Muscle layer of colon (tissue), 2 donors: ENCODE results near the gene PCOLCE2.
"Not testable (repeated sequence)": the region's sequence is repeated elsewhere in the genome, so short reads cannot be mapped to it uniquely, and the experiment has no call there.

Experiments
- H3K27ac ChIP-seq: one replicate; pipeline ENCODE4 v1.7.0; 2013; ENCODE audit warnings: low read depth, mild to moderate bottlenecking, low read length, moderate library complexity
- H3K27me3 ChIP-seq, 2 donors: one replicate each; pipeline ENCODE4 v1.7.0; 2013; ENCODE audit warnings: low read length in 2 of 2, mild to moderate bottlenecking in 2 of 2; ENCODE audit not compliant: insufficient read depth in 2 of 2, control insufficient read depth in 1 of 2
- H3K36me3 ChIP-seq: one replicate; pipeline ENCODE4 v1.7.0; 2013; ENCODE audit warnings: mild to moderate bottlenecking, low read length; ENCODE audit not compliant: insufficient read depth
- H3K4me1 ChIP-seq: one replicate; pipeline ENCODE4 v1.7.0; 2013; ENCODE audit warnings: mild to moderate bottlenecking, low read length; ENCODE audit not compliant: insufficient read depth
- H3K4me3 ChIP-seq, 2 donors: one replicate each; pipeline ENCODE4 v1.7.0; 2013; ENCODE audit warnings: low read length in 2 of 2, low read depth in 1 of 2, mild to moderate bottlenecking in 1 of 2, moderate library complexity in 1 of 2
- H3K9ac ChIP-seq: one replicate; pipeline ENCODE4 v1.7.0; 2013; ENCODE audit warnings: low read length
- H3K9me3 ChIP-seq: one replicate; pipeline ENCODE4 v1.7.0; 2013; ENCODE audit warnings: mild to moderate bottlenecking, low read length
- donor health status: abdominal sarcoma.
- donor health status: Adenocarcinoma of cecum.

Gene PCOLCE2

DNA sequence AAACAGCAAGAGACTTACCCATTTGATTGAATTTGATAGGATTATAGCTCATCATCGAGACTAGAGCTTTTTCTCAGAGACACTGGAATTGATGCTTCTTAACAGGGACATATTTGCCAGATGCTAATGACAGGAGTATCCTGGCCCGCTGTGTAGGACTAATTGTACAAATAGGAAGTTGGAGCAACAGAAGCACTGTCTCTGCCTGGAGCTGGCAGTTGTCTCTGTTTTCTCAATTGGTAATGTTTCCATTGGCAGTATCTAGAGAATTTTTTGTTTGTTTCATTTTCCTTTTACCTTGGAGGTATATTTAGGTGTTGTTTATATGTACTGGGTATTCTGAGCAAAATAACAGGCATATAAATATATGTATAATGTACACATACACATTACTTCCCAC is 8.9 kb upstream of the PCOLCE2 start:
- no peaks in the 10 kb centered on the region for H3K36me3 ChIP-seq
- H3K27me3 ChIP-seq = no peaks in the 10 kb centered on the region
- no peaks in the 10 kb centered on the region for H3K9me3 ChIP-seq
- H3K4me1 ChIP-seq = no peaks in the 10 kb centered on the region
- H3K27ac ChIP-seq = no peak overlapping the region
- H3K9ac ChIP-seq = no peak overlapping the region
- no peak overlapping the region for H3K4me3 ChIP-seq

DNA sequence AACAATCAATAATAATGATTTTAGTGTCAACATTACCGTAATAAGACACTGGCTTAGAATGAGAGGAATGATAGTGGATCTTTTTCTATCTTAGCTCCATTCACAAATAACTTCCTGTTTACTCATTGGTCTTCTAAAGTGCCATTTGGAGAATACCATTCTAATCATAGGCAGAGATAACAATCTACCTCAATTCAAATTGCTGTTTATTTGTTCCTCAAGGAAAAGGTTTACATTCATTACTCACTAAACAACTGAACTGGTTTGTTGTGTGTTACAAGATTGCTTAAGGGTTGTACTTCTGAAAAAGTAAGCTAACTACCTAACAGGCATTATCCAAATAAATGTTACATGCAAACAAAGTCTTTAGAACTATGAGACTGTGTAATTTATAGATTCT is 8.1 kb upstream of the PCOLCE2 start:
- Histone ChIP-seq H3K9ac (no peak overlapping the region), H3K36me3 (no peaks in the 10 kb centered on the region), H3K9me3 (no peaks in the 10 kb centered on the region), H3K4me3 (no peak overlapping the region), H3K27me3 (no peaks in the 10 kb centered on the region), H3K27ac (no peak overlapping the region), H3K4me1 (no peaks in the 10 kb centered on the region)

DNA sequence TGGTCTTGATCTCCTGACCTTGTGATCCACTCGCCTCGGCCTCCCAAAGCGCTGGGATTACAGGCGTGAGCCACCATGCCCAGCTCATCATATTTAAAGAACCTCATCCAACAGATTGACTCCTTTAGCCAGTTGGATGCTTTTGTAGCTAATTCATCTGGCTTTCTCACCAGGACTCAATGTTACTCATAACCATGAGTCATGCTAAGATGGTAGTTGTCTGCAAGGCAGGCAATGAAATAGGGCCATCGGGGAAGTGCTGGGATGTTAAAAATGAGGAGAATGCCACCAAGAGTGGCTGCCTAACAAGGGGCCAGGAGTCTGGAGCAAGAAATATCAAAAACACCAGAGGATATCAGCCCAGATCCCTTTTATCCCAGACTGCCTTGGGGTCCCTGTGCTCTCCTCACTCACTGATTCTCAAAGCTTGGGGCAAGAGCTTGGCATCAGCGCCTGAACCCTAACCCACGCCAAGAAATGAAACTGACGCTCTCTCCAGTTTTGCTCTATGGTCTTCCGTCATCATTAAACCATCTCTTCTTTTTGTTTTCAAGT is 7.4 kb upstream of the PCOLCE2 start:
- Histone ChIP-seq H3K27me3 (no peaks in the 10 kb centered on the region), H3K4me1 (no peaks in the 10 kb centered on the region), H3K9ac (no peak overlapping the region), H3K27ac (no peak overlapping the region), H3K4me3 (no peak overlapping the region), H3K36me3 (no peaks in the 10 kb centered on the region), H3K9me3 (no peaks in the 10 kb centered on the region)

DNA sequence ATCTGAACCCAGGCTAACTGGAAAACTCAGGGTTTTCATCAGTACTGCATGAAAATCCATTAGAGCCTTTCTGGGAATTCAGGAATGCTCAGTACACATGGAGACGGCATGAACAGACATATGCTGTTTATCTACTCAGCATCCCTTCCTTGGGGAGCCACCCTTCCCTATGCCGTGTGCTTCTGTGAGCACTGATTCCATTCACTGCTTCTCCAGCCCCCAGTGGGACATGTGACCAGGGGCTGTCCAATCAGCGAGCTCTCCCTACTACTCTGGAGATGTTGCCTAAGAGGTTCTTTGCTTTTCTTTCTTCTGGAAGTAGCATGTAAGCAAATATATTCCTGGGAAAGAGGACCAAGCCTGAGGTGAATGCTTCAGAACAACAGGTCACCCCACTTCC is 5.6 kb upstream of the PCOLCE2 start:
- H3K27me3 ChIP-seq = peaks cover under 1 to 2% of the 10 kb centered on the region in 2 donors
- no peaks in the 10 kb centered on the region for H3K9me3 ChIP-seq
- H3K36me3 ChIP-seq = no peaks in the 10 kb centered on the region
- no peak overlapping the region for H3K27ac ChIP-seq
- no peak overlapping the region for H3K9ac ChIP-seq
- H3K4me3 ChIP-seq = no peak overlapping the region
- peaks cover under 1% of the 10 kb centered on the region for H3K4me1 ChIP-seq

DNA sequence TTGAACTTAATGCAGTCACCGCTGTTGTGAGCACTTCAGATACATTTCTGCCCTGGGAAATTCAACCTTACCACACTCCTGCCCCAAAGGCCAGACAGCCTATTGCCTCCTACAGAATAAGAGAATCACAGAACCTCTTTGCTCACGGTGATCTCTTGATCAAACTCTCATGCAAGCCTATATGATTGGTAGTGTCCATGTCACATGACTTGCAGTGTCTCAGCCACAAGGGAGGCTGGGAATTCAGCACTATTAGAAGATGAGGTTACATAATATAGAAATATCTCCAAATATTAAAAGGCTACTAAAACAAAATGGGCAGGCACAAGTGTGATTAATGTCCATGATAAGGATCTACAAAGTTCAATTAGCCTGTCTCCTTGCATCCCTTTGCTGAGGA is 3.8 kb upstream of the PCOLCE2 start:
- no peaks in the 10 kb centered on the region for H3K36me3 ChIP-seq
- no peak overlapping the region for H3K9ac ChIP-seq
- H3K27me3 ChIP-seq = peaks cover 8 to 12% of the 10 kb centered on the region in 2 donors
- no peaks in the 10 kb centered on the region for H3K9me3 ChIP-seq
- H3K4me3 ChIP-seq = no peak overlapping the region
- no peak overlapping the region for H3K27ac ChIP-seq
- H3K4me1 ChIP-seq = peaks cover 6% of the 10 kb centered on the region

- H3K4me1 ChIP-seq = peaks cover 6% of the 10 kb centered on the region
- H3K9me3 ChIP-seq = no peaks in the 10 kb centered on the region
- no peak overlapping the region for H3K27ac ChIP-seq
- H3K27me3 ChIP-seq = peaks cover 8 to 12% of the 10 kb centered on the region in 2 donors
- H3K36me3 ChIP-seq = no peaks in the 10 kb centered on the region
- no peak overlapping the region for H3K9ac ChIP-seq
- no peak overlapping the region for H3K4me3 ChIP-seq
Measured at GRCh38 chr3:142890592-142890991, 1.7 kb upstream of the PCOLCE2 start.

DNA sequence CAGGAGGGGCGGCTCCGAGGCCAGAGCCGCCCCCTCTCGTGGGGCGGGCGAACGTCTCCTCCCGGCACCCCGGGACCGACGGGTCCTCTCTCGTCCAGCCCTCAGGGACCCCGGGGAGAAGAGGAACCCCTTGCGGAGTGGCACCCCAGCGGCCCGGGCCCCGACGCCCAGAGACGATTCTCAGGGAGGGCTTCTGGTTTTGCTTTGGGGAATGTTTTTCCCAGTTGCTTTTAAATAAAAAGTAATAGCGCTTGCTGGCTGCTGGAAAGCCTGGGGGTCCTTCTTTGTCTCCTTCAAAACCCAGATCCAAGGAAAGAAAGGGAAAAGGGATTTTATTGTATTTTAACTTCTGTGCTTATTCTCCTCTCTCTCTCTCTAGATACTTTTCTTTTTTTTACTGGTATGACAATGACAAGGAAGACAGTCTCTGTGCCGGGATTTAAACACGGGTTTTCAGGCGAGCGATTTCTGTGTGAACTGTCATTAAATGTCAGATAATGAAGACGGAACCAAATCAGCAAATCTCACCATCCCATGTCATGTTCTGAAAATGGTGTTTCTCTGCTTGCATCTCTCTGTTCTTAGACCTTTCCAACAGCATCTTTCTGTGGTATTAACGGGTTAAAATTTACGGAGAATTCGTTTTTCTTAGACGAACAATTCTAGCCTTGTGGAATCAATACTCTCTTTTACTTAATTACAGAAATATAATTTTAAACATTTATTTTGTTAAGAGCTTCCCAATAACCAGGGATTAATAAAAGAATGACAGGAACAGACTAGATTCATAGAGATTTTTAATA is 530 bp upstream of the PCOLCE2 start:
- no peak overlapping the region for H3K27ac ChIP-seq
- no peaks in the 10 kb centered on the region for H3K36me3 ChIP-seq
- H3K9ac ChIP-seq = no peak overlapping the region
- peaks cover 6% of the 10 kb centered on the region for H3K4me1 ChIP-seq
- H3K9me3 ChIP-seq = no peaks in the 10 kb centered on the region
- peak overlapping the region; percentile 59 to 73 for H3K4me3 ChIP-seq
- H3K27me3 ChIP-seq = peaks cover 8 to 12% of the 10 kb centered on the region in 2 donors

DNA sequence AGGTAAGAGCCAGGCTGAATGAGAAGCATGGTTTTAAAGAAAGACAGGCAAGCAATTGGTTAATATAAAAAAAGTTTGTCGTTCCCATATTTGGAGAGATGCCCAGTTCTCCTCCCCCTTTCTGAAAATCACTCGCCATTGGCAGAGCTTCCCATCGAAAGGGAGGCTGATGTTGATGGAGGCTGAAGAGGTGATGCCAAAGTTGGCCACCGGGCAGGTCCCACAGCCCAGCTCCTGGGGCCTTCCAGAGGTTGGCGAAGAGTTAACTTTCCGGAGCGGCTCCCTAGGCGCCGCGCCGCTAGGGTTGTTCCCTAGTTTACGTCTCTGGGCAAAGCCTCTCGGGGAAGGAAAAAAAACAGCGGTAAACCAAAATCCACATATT is 793 bp downstream of the PCOLCE2 start:
- Histone ChIP-seq H3K9ac (no peak overlapping the region), H3K4me1 (peaks cover 6% of the 10 kb centered on the region), H3K27ac (no peak overlapping the region), H3K4me3 (peak overlapping the region; percentile 59 to 73), H3K36me3 (no peaks in the 10 kb centered on the region), H3K27me3 (peaks cover 8 to 12% of the 10 kb centered on the region in 2 donors), H3K9me3 (no peaks in the 10 kb centered on the region)

DNA sequence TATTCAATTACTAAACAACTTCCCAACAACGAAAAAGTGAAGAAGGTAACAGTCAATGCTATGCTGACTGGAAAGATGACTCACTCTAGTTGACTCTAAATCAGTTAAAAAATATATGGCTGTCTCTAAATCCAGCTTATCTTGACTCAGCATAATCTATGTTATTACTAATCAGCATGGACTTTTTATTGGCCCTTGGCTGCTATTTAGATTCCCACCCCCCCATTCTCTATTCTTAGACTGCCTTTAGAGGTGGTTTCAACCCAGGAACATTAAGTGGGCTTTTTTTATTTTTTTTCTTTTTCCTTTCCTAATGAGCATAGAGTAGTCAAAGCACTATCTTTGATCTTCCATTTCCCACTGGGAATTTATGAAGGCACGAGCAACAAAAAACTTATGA is 1.9 kb downstream of the PCOLCE2 start:
- peaks cover 6% of the 10 kb centered on the region for H3K4me1 ChIP-seq
- no peak overlapping the region for H3K27ac ChIP-seq
- no peak overlapping the region for H3K9ac ChIP-seq
- H3K9me3 ChIP-seq = no peaks in the 10 kb centered on the region
- no peak overlapping the region for H3K4me3 ChIP-seq
- peaks cover 8 to 12% of the 10 kb centered on the region in 2 donors for H3K27me3 ChIP-seq
- H3K36me3 ChIP-seq = no peaks in the 10 kb centered on the region

GRCh38 chr3:142886021-142886420 is 2.9 kb downstream of the PCOLCE2 start:
- H3K9ac ChIP-seq = no peak overlapping the region
- peaks cover 6% of the 10 kb centered on the region for H3K4me1 ChIP-seq
- H3K27me3 ChIP-seq = peaks cover 8 to 12% of the 10 kb centered on the region in 2 donors
- H3K36me3 ChIP-seq = no peaks in the 10 kb centered on the region
- H3K4me3 ChIP-seq = no peak overlapping the region
- no peaks in the 10 kb centered on the region for H3K9me3 ChIP-seq
- no peak overlapping the region for H3K27ac ChIP-seq

GRCh38 chr3:142884531-142884930 is 4.4 kb downstream of the PCOLCE2 start:
- H3K9ac ChIP-seq = no peak overlapping the region
- no peaks in the 10 kb centered on the region for H3K9me3 ChIP-seq
- H3K4me1 ChIP-seq = peaks cover 6% of the 10 kb centered on the region

GRCh38 chr3:142883534-142883933 is 5.3 kb downstream of the PCOLCE2 start:
- not testable (repeated sequence) for H3K27ac ChIP-seq, H3K4me1 ChIP-seq, H3K9me3 ChIP-seq, H3K9ac ChIP-seq, H3K36me3 ChIP-seq, H3K4me3 ChIP-seq, H3K27me3 ChIP-seq

More at GRCh38 chr3:142884531-142884930, 4.4 kb downstream of the PCOLCE2 start:
- no peak overlapping the region for H3K4me3 ChIP-seq
- no peak overlapping the region for H3K27ac ChIP-seq
- no peaks in the 10 kb centered on the region for H3K36me3 ChIP-seq
- peaks cover 6 to 12% of the 10 kb centered on the region in 2 donors for H3K27me3 ChIP-seq
